ENCODE measurements around the gene GALNTL6. TPM values are rescaled to one million over a fixed set of nuclear protein-coding genes. Genes with fewer than 3 reads are reported as not detected.

GALNTL6 gene
- total RNA-seq, 1 donor from 2014 or later = 0.34 TPM

GRCh38 chr4:172938870-172939269, 1125.7 kb downstream of the GALNTL6 start:
- H3K9me3 Mint-ChIP-seq (ENCODE audit: unreplicated experiment) = no peaks in the 10 kb centered on the region
- no peak for DNase-seq
- H3K4me3 Mint-ChIP-seq (ENCODE audit: unreplicated experiment) = no peak overlapping the region
- TF ChIP-seq, protein P1, sequence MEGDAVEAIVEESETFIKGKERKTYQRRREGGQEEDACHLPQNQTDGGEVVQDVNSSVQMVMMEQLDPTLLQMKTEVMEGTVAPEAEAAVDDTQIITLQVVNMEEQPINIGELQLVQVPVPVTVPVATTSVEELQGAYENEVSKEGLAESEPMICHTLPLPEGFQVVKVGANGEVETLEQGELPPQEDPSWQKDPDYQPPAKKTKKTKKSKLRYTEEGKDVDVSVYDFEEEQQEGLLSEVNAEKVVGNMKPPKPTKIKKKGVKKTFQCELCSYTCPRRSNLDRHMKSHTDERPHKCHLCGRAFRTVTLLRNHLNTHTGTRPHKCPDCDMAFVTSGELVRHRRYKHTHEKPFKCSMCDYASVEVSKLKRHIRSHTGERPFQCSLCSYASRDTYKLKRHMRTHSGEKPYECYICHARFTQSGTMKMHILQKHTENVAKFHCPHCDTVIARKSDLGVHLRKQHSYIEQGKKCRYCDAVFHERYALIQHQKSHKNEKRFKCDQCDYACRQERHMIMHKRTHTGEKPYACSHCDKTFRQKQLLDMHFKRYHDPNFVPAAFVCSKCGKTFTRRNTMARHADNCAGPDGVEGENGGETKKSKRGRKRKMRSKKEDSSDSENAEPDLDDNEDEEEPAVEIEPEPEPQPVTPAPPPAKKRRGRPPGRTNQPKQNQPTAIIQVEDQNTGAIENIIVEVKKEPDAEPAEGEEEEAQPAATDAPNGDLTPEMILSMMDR (IDR thresholded peaks at IDR 0.05; ENCODE audit: partially characterized antibody, unreplicated experiment) = no peak
- H3K27ac Mint-ChIP-seq (ENCODE audit: unreplicated experiment) = no peak overlapping the region
- peaks cover 1% of the 10 kb centered on the region for H3K27me3 Mint-ChIP-seq (ENCODE audit: unreplicated experiment)
- H3K36me3 Mint-ChIP-seq (ENCODE audit: unreplicated experiment) = no peaks in the 10 kb centered on the region
- H3K4me1 Mint-ChIP-seq (ENCODE audit: low read depth, unreplicated experiment) = no peaks in the 10 kb centered on the region

DNA sequence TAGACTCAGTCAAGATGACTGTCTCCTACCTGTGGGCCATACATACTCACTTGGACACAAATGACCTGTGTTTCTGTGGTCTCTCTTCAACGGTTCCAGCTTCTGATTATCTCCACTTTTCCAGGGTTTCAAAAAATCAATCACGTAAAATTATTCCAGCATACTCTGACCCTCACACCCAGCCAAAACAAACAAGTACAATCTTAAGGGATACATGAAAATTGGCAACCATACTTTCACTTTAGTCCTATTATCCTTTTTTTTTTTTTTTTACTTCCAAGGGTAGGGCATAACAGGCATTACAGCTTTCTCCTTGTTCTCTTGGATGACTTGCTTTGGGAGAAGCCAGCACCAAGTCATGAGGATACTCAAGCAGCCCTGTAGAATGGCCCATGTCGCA, 1129.6 kb downstream of the GALNTL6 start:
- TF ChIP-seq, protein P1 (IDR thresholded peaks at IDR 0.05; ENCODE audit: partially characterized antibody, unreplicated experiment) = no peak
- Mint-ChIP-seq H3K27ac (ENCODE audit: unreplicated experiment) (no peak overlapping the region), H3K27me3 (ENCODE audit: unreplicated experiment) (peaks cover 1% of the 10 kb centered on the region), H3K9me3 (ENCODE audit: unreplicated experiment) (no peaks in the 10 kb centered on the region), H3K4me3 (ENCODE audit: unreplicated experiment) (no peak overlapping the region), H3K4me1 (ENCODE audit: low read depth, unreplicated experiment) (no peaks in the 10 kb centered on the region), H3K36me3 (ENCODE audit: unreplicated experiment) (no peaks in the 10 kb centered on the region)
- no peak for DNase-seq

DNA sequence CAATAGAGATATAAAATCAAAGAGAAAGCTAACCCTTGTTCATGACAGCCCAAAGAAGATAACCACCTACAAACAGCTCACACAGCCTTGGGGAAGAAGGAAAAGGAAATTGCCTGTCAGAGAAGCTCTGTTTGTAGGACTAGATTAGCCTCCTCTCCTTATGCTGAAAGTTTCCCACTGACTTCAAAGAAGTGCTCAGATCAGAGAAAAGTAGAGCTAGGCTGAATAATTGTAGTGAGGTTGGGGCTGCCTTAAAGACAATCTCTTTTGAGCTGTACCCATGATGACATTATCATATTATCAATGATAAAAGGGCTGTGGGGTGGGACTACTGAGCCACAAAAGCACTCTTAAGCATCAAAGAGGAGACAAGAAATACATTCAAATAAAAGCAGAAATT, 1132.4 kb downstream of the GALNTL6 start:
- Mint-ChIP-seq H3K36me3 (ENCODE audit: unreplicated experiment) (no peaks in the 10 kb centered on the region), H3K27ac (ENCODE audit: unreplicated experiment) (no peak overlapping the region), H3K9me3 (ENCODE audit: unreplicated experiment) (peaks cover 1% of the 10 kb centered on the region), H3K4me1 (ENCODE audit: low read depth, unreplicated experiment) (no peaks in the 10 kb centered on the region), H3K4me3 (ENCODE audit: unreplicated experiment) (no peak overlapping the region), H3K27me3 (ENCODE audit: unreplicated experiment) (peaks cover 1% of the 10 kb centered on the region)
- TF ChIP-seq, protein P1 (IDR thresholded peaks at IDR 0.05; ENCODE audit: partially characterized antibody, unreplicated experiment) = no peak
- DNase-seq = no peak

GRCh38 chr4:172946503-172946902, 1133.3 kb downstream of the GALNTL6 start:
- DNase-seq = no peak
- Mint-ChIP-seq H3K27ac (ENCODE audit: unreplicated experiment) (no peak overlapping the region), H3K36me3 (ENCODE audit: unreplicated experiment) (no peaks in the 10 kb centered on the region), H3K4me1 (ENCODE audit: low read depth, unreplicated experiment) (no peaks in the 10 kb centered on the region), H3K27me3 (ENCODE audit: unreplicated experiment) (peaks cover 1% of the 10 kb centered on the region), H3K9me3 (ENCODE audit: unreplicated experiment) (peaks cover 1% of the 10 kb centered on the region), H3K4me3 (ENCODE audit: unreplicated experiment) (no peak overlapping the region)
- TF ChIP-seq, protein P1 (IDR thresholded peaks at IDR 0.05; ENCODE audit: partially characterized antibody, unreplicated experiment) = no peak

GRCh38 chr4:172947594-172947993, 1134.4 kb downstream of the GALNTL6 start:
- Mint-ChIP-seq H3K36me3 (ENCODE audit: unreplicated experiment) (no peaks in the 10 kb centered on the region), H3K27ac (ENCODE audit: unreplicated experiment) (no peak overlapping the region), H3K4me1 (ENCODE audit: low read depth, unreplicated experiment) (no peaks in the 10 kb centered on the region), H3K9me3 (ENCODE audit: unreplicated experiment) (peaks cover 1% of the 10 kb centered on the region), H3K4me3 (ENCODE audit: unreplicated experiment) (no peak overlapping the region), H3K27me3 (ENCODE audit: unreplicated experiment) (peaks cover 1% of the 10 kb centered on the region)
- TF ChIP-seq, protein P1 (IDR thresholded peaks at IDR 0.05; ENCODE audit: partially characterized antibody, unreplicated experiment) = no peak
- no peak for DNase-seq

Measured in glutamatergic neuron (in vitro differentiated cells).